NCI-H2196 (cell line): ENCODE data around the gene GTF2IRD2.
"Not testable (repeated sequence)": the region's sequence is repeated elsewhere in the genome, so short reads cannot be mapped to it uniquely, and the experiment has no call there.

Experiments used
- DNase-seq: peaks from one replicate; lab custom pipeline; 2025; ENCODE audit not compliant: unreplicated experiment; lab: John Stamatoyannopoulos, UW

The GTF2IRD2 gene

DNA sequence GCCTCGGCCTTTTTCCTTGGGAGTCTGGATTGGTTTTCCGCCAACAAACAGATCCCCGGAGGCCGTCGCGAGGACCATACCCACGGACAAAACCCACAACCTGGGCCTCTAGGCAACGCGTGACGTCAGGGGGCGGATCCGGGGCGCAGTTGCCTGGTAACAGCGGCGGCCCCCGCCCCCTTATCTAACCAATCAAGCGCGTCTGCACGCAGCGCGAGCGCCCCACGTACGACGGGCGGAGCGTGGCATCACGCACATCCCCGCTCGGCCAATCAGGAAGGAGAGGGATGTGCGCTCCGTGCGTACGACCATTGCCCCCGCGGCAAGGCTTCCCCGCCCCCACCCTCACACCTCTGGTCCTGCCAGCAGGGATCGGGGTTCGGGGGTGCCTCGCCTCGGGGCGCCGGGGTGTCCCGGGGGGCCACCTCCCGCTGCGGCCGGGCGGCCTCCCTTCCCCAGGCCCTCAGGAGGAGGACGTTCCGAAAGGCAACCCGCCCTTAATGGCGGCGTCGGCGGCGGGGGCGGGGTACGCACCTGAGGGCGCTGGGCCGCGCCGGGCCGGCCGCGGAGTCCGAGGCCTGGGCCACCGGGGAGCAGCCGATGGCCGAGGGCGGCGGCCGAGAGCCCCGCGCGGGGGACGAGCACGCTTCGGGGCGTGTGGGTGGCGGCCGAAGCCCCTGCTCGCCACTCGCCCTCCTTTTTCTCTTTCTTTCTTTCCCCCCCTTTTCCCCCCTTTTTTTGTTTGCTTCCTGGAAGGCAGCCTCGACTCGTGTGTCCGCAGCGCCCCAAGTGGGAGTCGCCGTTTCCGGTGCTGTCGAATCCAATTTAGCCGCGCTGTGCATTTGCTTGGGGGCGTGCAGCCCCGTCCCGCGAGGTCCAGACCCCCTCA, at the start of gene GTF2IRD2:
Gene GTF2IRD2 (minus strand): TSS at position 773 of the 889 bp plus-strand sequence. CDS start 15,227 bp downstream, outside the sequence.
- DNase-seq, result not testable (repeated sequence)

DNA sequence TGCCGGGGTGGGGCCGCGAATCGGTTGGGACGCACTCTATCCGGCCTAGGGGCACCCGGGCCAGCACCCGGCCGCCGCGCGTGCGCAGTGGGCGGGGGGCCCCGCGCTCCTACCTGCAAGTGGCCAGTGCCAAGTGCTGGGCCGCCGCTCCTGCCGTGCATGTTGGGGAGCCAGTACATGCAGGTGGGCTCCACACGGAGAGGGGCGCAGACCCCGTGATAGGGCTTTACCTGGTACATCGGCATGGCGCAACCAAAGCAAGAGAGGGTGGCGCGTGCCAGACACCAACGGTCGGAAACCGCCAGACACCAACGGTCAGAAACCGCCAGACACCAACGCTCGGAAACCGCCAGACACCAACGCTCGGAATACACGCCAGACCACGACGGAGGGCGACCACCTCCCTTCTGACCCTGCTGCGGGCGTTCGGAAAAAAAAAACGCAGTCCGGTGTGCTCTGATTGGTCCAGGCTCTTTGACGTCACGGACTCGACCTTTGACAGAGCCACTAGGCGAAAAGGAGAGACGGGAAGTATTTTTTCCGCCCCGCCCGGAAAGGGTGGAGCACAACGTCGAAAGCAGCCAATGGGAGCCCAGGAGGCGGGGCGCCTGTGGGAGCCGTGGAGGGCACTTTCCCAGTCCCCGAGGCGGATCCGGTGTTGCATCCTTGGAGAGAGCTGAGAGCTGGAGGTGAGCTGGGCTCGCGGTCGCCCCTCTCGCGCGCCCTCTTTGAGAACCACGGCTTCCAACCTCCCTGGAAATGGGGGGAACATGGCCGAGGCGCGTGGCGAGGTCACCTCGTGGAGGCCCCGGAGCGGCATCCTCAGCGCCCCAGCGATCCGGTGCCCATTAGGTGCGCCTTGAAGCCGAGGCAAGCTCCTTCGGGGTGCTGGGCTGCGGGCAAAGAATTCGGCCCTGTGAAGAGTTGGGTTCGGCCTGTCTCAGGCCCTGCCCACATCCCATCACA, 39.0 kb upstream of the GTF2IRD2 start:
- DNase-seq, result peak; percentile 57

DNA sequence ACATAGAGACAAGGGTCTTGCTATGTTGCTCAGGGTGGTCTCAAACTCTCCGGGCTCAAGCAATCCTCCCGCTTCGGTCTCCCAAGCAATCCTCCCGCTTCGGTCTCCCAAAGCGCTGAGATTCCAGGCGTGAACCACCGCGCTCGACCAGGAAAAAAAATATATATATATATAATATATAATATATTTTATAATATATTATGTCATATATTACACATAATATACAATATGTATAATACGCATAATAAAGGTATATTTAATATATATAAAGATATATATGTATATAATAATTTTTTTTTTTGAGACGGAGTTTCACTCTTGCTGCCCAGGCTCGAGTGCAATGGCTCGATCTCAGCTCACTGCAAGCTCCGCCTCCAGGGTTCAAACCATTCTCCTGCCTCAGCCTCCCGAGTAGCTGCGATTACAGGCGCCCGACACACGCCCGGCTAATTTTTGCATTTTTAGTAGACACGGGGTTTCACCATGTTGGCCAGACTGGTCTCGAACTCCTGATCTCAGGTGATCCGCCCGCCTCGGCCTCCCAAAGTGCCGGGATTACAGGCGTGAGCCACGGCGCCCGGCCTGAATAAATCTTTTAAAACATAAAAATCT, 38.2 kb upstream of the GTF2IRD2 start:
- DNase-seq, result not testable (repeated sequence)

DNA sequence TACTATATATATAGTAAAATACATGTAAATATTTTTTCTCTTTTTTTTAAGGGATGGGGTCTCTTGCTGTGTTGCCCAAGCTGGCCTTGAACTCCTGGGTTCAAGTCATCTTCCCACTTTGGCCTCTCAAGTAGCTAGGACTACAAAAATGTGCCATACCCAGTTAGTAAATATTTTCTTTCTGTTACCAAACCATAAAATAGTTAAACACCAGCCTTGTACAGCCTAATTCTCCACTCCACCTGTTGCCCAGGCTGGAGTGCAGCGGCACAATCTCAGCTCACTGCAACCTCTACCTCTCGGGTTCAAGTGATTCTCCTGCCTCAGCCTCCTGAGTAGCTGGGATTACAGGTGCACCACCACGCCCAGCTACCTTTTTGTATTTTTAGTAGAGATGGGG, 33.9 kb upstream of the GTF2IRD2 start:
- DNase-seq, result not testable (repeated sequence)

- DNase-seq, result not testable (repeated sequence)
Observed at GRCh38 chr7:74882110-74882509, 30.7 kb upstream of the GTF2IRD2 start.

- DNase-seq, result not testable (repeated sequence)
Observed at GRCh38 chr7:74874748-74875512, 23.5 kb upstream of the GTF2IRD2 start.

DNA sequence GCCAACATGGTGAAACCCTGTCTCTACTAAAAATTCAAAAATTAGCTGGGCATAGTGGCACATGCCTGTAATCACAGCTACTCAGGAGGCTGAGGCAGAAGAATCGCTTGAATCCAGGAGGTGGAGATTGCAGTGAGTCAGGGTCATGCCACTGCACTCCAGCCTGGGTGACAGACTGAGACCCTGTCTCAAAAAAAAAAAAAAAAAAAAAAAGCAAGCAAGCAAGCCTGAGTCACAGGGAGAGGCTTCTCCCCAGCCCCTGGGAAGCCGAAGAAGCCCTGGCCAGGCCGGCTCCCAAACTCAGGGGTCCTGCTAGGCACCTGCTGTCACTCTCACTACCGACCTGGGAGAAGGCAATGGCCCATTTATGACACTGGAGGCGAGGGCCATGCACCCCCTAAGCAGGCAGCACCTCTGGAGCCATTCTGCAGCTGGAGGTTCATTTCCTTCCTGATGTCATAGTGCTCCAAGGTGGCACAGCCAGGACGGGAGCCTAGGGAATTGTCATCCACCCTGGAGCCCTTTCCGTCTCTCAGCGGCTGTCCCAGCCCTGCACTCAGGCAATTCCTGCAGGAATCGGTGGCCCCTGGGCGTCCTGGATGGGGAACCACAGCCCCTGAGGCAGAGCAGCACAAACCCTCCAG, 22.8 kb upstream of the GTF2IRD2 start:
- DNase-seq, result not testable (repeated sequence)

GRCh38 chr7:74872542-74872941, 21.1 kb upstream of the GTF2IRD2 start:
- not testable (repeated sequence) for DNase-seq

DNA sequence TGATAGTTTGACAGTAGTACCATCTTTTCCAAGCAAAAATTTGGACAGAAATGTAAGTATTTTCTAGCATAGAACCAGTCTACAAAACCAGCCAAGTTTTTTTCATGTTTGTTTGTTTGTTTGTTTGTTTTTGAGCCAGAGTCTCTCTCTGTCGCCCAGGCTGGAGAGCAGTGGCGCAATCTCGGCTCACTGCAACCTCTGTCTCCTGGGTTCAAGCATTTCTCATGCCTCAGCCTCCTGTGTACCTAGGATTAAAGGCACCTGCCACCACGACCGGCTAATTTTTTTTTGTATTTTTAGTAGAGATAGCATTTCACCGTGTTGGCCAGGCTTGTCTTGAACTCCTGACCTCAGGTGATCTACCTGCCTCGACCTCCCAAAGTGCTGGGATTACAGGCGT, 14.4 kb upstream of the GTF2IRD2 start:
- not testable (repeated sequence) for DNase-seq

DNA sequence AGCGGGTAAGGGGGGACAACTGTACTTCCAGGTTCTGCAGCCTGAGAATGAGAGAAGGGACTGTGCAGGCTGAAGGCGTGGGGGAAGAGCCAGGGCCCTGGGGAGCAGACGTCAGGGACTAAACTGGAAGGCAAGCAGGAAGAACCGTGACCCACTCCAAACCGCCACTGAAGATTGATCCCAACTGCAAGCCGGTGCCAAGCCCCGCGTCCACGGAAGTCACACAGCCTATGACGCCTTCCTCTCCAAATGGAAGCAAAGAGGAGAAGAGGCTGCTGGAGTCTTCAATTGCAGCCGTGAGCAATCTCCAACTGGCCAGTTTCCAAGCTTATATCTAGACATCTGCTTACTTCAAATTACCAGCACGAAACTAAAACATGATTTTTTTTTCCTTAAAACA, 1.6 kb downstream of the GTF2IRD2 start:
- DNase-seq, result not testable (repeated sequence)

DNA sequence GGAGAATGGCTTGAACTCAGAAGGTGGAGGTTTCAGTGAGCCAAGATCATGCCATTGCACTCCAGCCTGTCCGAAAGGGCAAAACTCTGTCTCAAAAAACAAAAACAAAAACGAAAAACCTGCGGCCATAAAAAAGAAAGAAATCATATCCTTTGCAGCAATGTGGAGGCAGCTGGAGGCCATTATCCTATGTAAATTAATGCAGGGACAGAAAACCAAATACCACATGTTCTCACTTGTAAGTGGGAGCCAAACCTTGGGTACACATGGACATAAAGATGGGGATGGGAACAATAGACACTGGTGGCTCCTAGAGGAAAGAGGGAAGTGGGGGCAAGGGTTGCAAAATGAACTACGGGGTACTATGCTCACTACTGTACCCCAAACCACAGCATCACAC, 21.0 kb downstream of the GTF2IRD2 start:
- DNase-seq, result not testable (repeated sequence)

GRCh38 chr7:74829959-74830358, 21.4 kb downstream of the GTF2IRD2 start:
- DNase-seq, result not testable (repeated sequence)

- DNase-seq, result not testable (repeated sequence)
Observed at GRCh38 chr7:74821259-74821658, 30.1 kb downstream of the GTF2IRD2 start.

GRCh38 chr7:74820146-74820805, 31.1 kb downstream of the GTF2IRD2 start:
- DNase-seq, result not testable (repeated sequence)

GRCh38 chr7:74815882-74816281, 35.5 kb downstream of the GTF2IRD2 start:
- DNase-seq, result not testable (repeated sequence)

DNA sequence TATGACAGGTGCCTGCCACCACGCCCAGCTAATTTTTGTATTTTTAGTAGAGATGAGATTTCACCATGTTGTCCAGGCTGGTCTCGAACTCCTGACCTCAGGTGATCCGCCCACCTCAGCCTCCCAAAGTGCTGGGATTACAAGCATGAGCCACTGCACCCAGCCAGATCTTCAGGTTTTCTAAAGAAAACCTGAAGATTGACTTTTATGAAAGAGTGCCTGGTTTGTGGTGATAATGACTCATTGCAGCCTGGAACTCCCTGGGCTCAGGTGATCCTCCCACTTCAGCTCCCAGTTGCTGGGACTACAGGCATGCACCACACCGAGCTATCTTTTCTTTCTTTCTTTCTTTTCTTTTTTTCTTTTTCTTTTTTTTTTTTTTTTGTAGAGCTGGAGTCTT, 52.8 kb downstream of the GTF2IRD2 start:
- DNase-seq, result not testable (repeated sequence)

DNA sequence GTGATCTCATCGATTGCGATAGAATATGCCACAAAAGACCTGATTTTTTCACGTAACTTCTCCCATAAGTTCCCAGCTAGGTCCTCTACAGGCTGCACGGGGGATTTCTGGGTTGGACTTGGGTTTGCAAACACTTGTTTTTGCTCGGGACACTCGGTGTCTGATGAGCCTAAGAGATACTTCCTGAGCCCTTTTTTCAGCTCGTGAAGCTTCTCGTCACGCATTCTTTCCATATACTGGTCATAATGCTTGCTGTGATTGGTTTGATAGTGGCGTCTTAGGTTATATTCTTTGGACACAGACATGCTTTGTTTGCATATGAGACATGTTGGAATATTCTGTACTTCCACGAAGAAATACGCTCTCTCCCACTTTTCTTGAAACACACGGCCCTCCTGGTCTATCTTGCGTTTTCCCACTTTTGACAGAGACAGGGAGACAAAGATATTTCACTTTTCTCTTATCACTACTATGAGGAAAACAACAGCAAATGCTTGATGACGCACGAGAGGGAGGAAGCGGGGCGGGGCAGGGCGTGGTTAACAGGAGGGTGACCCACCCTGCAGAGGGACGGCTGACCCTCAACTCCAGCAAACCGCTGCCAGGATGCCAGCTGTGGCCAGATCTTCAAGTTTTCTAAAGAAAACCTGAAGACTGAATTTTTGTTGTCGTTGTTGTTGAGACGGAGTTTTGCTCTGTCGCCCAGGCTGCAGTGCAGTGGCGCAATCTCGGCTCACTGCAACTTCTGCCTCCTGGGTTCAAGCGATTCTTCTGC, 53.4 kb downstream of the GTF2IRD2 start:
- not testable (repeated sequence) for DNase-seq

GRCh38 chr7:74789200-74789736, 62.1 kb downstream of the GTF2IRD2 start:
- DNase-seq, result not testable (repeated sequence)
